Neural cell (in vitro differentiated cells): ENCODE measurements around the gene CEP85L. TPM values are rescaled to one million over a fixed set of nuclear protein-coding genes. Genes with fewer than 3 reads are reported as not detected.

ENCODE experiments used
- H2AFZ ChIP-seq: fragments of 200-600, 300-800 bp; sonication (generic), shearing (Covaris generic); 2 replicates; pipeline ENCODE4 v1.6.0; 2014; ENCODE audit warnings: low read depth, mild to moderate bottlenecking, antibody characterized with exemption, low read length, moderate library complexity
- H3F3A ChIP-seq: fragments of 200-600 bp; shearing (Covaris generic); 2 replicates; pipeline ENCODE4 v1.6.1; 2016; ENCODE audit warnings: mild to moderate bottlenecking, moderate library complexity, mixed read lengths, antibody characterized with exemption, low read length; ENCODE audit not compliant: insufficient read depth, poor library complexity, severe bottlenecking
- H3K27ac ChIP-seq: fragments of 200-600, 300-800 bp; sonication (generic), shearing (Covaris generic); 2 replicates; pipeline ENCODE4 v1.5.1; 2014; ENCODE audit warnings: mild to moderate bottlenecking, low read length, moderate library complexity
- H3K27me3 ChIP-seq: fragments of 300-800, 200-600 bp; sonication (generic), shearing (Covaris generic); 2 replicates; pipeline ENCODE4 v1.6.0; 2014; ENCODE audit warnings: mild to moderate bottlenecking, low read depth, low read length, moderate library complexity; ENCODE audit not compliant: insufficient read depth
- H3K36me3 ChIP-seq: fragments of 300-800, 200-600 bp; sonication (generic), shearing (Covaris generic); 2 replicates; pipeline ENCODE4 v1.5.1; 2014; ENCODE audit warnings: mild to moderate bottlenecking, antibody characterized with exemption, low read length, moderate library complexity; ENCODE audit not compliant: insufficient read depth
- H3K4me2 ChIP-seq: fragments of 300-800, 200-600 bp; sonication (generic), shearing (Covaris generic); 2 replicates; pipeline ENCODE4 v1.6.0; 2014; ENCODE audit warnings: mild to moderate bottlenecking, low read length
- H3K4me3 ChIP-seq: fragments of 300-800, 200-600 bp; sonication (generic), shearing (Covaris generic); 2 replicates; pipeline ENCODE4 v1.5.1; 2014; ENCODE audit warnings: mild to moderate bottlenecking, low read length, moderate library complexity
- H3K79me2 ChIP-seq: fragments of 200-600 bp; shearing (Covaris generic); replicated peaks from 2 replicates; pipeline ENCODE4 v1.6.0; 2014; ENCODE audit warnings: mild to moderate bottlenecking, low read length, moderate library complexity; ENCODE audit not compliant: insufficient read depth
- H3K9ac ChIP-seq: fragments of 300-800, 200-600 bp; sonication (generic), shearing (Covaris generic); 2 replicates; pipeline ENCODE4 v1.6.1; 2016; ENCODE audit warnings: mild to moderate bottlenecking, low read length, mixed read lengths
- H3K9me2 ChIP-seq: fragments of 200-600 bp; shearing (Covaris generic); 2 replicates; pipeline ENCODE4 v1.6.1; 2016; ENCODE audit warnings: mild to moderate bottlenecking, low read length, mixed read lengths; ENCODE audit not compliant: insufficient read depth
- H3K9me3 ChIP-seq: fragments of 200-600, 300-800 bp; sonication (generic), shearing (Covaris generic); 2 replicates; pipeline ENCODE4 v1.6.1; 2016; ENCODE audit warnings: mild to moderate bottlenecking, mixed run types, low read length, moderate library complexity, mixed read lengths
- H4K20me1 ChIP-seq: fragments of 200-600 bp; shearing (Covaris generic); 2 replicates; pipeline ENCODE4 v1.6.1; 2016; ENCODE audit warnings: mild to moderate bottlenecking, mixed run types; ENCODE audit not compliant: insufficient read depth
- EP300 ChIP-seq: fragments of 450-650 bp; conservative IDR thresholded peaks from 2 replicates; pipeline ENCODE4 v1.6.1; 2014; ENCODE audit warnings: antibody characterized with exemption, mild to moderate bottlenecking, moderate library complexity; ENCODE audit not compliant: poor library complexity, severe bottlenecking
- EZH2 ChIP-seq: fragments of 200-600, 300-800 bp; shearing (Covaris generic), sonication (generic); IDR thresholded peaks from 2 replicates; pipeline ENCODE4 v1.6.1; 2014; ENCODE audit warnings: antibody characterized with exemption, low read length, borderline replicate concordance, mild to moderate bottlenecking; ENCODE audit not compliant: insufficient read depth, poor library complexity, severe bottlenecking
- MXI1 ChIP-seq: fragments of 450-650 bp; conservative IDR thresholded peaks from 2 replicates; pipeline ENCODE4 v1.6.1; 2014; ENCODE audit warnings: antibody characterized with exemption, mild to moderate bottlenecking; ENCODE audit not compliant: poor library complexity, severe bottlenecking
- POLR2AphosphoS5 ChIP-seq: IDR thresholded peaks from 2 replicates; pipeline ENCODE4 v1.6.1; 2012
- RAD21 ChIP-seq: fragments of 450-650 bp; conservative IDR thresholded peaks from 2 replicates; pipeline ENCODE4 v1.6.1; 2014; ENCODE audit warnings: antibody characterized with exemption, mild to moderate bottlenecking, moderate library complexity
- SMC3 ChIP-seq: fragments of 450-650 bp; conservative IDR thresholded peaks from 2 replicates; pipeline ENCODE4 v1.6.1; 2014; ENCODE audit warnings: antibody characterized with exemption, mild to moderate bottlenecking, moderate library complexity; ENCODE audit not compliant: poor library complexity
- TAF1 ChIP-seq: IDR thresholded peaks from 2 replicates; pipeline ENCODE4 v1.6.1; 2012; ENCODE audit warnings: low read depth
- polyA plus RNA-seq: library from polyadenylated mRNA; depleted of rRNA; stranded (reverse); fragments of >200 nt; gene quantifications from 2 replicates; pipeline ENCODE4 v1.2.3, GENCODE V29; 2014
- TF ChIP-seq, protein P1 (sequence below): fragments of 450-650 bp; IDR thresholded peaks from 2 replicates; pipeline ENCODE4 v1.5.1; 2014; ENCODE audit warnings: antibody characterized with exemption, mild to moderate bottlenecking, moderate library complexity; ENCODE audit not compliant: poor library complexity, severe bottlenecking
- TF ChIP-seq, protein P2 (sequence below): IDR thresholded peaks from 2 replicates; pipeline ENCODE4 v1.6.1; 2012; ENCODE audit warnings: borderline replicate concordance

The CEP85L gene
- polyA plus RNA-seq, 1 donor from 2014 or later, result 17.0 TPM

DNA sequence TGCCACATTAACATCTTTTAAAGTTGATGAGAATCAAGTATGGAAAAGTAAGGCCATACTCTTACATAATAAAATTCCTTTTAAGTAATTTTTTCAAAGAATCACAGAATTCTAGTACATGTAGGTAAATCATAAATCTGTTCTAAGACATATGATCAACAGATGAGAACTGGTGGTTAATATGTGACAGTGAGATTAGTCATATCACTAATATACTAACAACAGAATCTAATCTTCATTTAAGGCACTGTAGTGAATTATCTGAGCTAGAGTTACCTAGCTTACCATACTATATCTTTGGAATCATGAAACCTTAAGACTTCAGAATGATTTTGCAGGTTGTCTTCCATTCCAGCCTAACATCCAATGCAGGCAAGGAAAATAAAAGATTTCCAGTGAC lies 91.7 kb downstream of the CEP85L start:
- Histone ChIP-seq H3K9ac (no peak overlapping the region), H3K4me3 (no peak overlapping the region), H4K20me1 (no peaks in the 10 kb centered on the region), H3K4me2 (no peak overlapping the region), H3K9me3 (no peaks in the 10 kb centered on the region), H3K9me2 (no peaks in the 10 kb centered on the region), H3F3A (no peaks in the 10 kb centered on the region), H3K27ac (no peak overlapping the region), H2AFZ (no peak overlapping the region), H3K36me3 (no peaks in the 10 kb centered on the region), H3K27me3 (no peaks in the 10 kb centered on the region), H3K79me2 (peaks cover 27% of the 10 kb centered on the region)
- TF ChIP-seq, protein P1, sequence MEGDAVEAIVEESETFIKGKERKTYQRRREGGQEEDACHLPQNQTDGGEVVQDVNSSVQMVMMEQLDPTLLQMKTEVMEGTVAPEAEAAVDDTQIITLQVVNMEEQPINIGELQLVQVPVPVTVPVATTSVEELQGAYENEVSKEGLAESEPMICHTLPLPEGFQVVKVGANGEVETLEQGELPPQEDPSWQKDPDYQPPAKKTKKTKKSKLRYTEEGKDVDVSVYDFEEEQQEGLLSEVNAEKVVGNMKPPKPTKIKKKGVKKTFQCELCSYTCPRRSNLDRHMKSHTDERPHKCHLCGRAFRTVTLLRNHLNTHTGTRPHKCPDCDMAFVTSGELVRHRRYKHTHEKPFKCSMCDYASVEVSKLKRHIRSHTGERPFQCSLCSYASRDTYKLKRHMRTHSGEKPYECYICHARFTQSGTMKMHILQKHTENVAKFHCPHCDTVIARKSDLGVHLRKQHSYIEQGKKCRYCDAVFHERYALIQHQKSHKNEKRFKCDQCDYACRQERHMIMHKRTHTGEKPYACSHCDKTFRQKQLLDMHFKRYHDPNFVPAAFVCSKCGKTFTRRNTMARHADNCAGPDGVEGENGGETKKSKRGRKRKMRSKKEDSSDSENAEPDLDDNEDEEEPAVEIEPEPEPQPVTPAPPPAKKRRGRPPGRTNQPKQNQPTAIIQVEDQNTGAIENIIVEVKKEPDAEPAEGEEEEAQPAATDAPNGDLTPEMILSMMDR, result no peak
- TF ChIP-seq MXI1 (no peak), EZH2 (no peak)
- TF ChIP-seq, protein P2, sequence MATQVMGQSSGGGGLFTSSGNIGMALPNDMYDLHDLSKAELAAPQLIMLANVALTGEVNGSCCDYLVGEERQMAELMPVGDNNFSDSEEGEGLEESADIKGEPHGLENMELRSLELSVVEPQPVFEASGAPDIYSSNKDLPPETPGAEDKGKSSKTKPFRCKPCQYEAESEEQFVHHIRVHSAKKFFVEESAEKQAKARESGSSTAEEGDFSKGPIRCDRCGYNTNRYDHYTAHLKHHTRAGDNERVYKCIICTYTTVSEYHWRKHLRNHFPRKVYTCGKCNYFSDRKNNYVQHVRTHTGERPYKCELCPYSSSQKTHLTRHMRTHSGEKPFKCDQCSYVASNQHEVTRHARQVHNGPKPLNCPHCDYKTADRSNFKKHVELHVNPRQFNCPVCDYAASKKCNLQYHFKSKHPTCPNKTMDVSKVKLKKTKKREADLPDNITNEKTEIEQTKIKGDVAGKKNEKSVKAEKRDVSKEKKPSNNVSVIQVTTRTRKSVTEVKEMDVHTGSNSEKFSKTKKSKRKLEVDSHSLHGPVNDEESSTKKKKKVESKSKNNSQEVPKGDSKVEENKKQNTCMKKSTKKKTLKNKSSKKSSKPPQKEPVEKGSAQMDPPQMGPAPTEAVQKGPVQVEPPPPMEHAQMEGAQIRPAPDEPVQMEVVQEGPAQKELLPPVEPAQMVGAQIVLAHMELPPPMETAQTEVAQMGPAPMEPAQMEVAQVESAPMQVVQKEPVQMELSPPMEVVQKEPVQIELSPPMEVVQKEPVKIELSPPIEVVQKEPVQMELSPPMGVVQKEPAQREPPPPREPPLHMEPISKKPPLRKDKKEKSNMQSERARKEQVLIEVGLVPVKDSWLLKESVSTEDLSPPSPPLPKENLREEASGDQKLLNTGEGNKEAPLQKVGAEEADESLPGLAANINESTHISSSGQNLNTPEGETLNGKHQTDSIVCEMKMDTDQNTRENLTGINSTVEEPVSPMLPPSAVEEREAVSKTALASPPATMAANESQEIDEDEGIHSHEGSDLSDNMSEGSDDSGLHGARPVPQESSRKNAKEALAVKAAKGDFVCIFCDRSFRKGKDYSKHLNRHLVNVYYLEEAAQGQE, result no peak

DNA sequence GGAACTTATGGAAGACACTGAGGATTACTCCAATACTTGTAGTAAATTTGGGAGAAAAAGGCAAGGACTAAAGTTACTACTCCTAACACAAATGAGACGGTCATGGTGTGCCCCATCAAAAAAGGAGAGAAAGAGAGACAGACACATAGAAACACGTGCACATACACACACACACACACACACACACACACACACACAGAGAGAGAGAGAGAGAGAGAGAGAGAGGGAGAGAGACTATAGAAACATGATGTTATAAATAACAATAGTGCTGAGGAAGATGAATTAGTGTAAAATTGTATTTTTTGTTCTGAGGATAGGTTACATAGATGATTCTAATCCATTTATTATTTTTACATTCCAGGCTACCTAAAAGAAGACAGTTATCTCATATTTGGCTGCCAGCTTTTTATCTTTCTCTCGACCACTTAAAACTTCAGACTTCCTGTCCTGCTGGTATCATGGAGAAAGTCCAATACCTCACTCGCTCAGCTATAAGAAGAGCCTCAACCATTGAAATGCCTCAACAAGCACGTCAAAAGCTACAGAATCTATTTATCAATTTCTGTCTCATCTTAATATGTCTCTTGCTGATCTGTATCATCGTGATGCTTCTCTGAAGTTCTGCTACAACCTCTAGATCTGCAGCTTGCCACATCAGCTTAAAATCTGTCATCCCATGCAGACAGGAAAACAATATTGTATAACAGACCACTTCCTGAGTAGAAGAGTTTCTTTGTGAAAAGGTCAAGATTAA lies 92.8 kb downstream of the CEP85L start:
- peaks cover 27% of the 10 kb centered on the region for H3K79me2 ChIP-seq
- no peak overlapping the region for H3K27ac ChIP-seq
- H3K27me3 ChIP-seq, result no peaks in the 10 kb centered on the region
- no peaks in the 10 kb centered on the region for H3K36me3 ChIP-seq
- no peak overlapping the region for H3K4me2 ChIP-seq
- H3K4me3 ChIP-seq, result no peak overlapping the region
- H2AFZ ChIP-seq, result no peak overlapping the region
- H3K9me2 ChIP-seq, result no peaks in the 10 kb centered on the region
- TF ChIP-seq TAF1 (no peak), MXI1 (no peak), EZH2 (no peak), RAD21 (no peak), EP300 (no peak), SMC3 (no peak), POLR2AphosphoS5 (no peak)
- TF ChIP-seq, protein P2, result no peak
- TF ChIP-seq, protein P1, result no peak
- H3K9me3 ChIP-seq, result no peaks in the 10 kb centered on the region
- H3F3A ChIP-seq, result no peaks in the 10 kb centered on the region
- no peaks in the 10 kb centered on the region for H4K20me1 ChIP-seq
- H3K9ac ChIP-seq, result no peak overlapping the region
